Glomerular visceral epithelial cell (primary cell): ENCODE data around the gene SLC6A18.

Experiments
- DNase-seq: peaks from one replicate; pipeline ENCODE4 v3.0.0-alpha.2; 2016; ENCODE audit errors: extremely low spot score

The SLC6A18 gene

GRCh38 chr5:1202798-1203185, 22.4 kb upstream of the SLC6A18 start:
- DNase-seq = no peak

DNA sequence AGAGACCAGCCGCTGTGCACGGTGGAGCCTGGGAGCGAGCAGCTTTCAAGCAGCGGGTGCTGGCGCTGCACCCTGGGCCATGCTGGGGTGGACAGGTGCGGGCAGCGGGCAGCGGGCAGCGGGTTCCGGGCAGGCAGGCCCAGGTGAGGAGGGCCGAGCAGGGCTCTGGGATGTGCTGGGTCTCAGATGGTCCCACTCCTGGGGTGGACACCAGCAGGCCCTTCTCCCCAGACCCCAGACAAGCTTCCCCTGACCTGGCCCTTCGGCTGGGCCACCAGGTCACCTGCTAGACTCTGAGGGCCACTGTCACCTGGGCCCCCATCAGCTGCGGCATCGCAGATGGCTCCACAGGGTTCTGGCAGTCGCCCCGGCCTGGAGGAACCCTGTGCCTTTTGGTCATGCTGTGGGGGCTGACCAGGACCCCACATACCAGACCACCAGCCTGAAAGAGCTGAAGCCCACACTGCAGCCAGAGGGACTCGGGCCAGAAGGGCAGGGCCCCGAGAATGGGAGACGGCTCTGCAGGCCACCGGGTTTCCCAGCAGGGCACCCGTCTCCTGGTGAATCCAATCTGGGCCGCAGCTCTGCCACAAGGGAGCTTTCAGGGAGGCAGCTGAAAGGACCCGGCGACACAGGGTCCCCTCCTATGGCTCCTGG, 21.7 kb upstream of the SLC6A18 start:
- DNase-seq = no peak

DNA sequence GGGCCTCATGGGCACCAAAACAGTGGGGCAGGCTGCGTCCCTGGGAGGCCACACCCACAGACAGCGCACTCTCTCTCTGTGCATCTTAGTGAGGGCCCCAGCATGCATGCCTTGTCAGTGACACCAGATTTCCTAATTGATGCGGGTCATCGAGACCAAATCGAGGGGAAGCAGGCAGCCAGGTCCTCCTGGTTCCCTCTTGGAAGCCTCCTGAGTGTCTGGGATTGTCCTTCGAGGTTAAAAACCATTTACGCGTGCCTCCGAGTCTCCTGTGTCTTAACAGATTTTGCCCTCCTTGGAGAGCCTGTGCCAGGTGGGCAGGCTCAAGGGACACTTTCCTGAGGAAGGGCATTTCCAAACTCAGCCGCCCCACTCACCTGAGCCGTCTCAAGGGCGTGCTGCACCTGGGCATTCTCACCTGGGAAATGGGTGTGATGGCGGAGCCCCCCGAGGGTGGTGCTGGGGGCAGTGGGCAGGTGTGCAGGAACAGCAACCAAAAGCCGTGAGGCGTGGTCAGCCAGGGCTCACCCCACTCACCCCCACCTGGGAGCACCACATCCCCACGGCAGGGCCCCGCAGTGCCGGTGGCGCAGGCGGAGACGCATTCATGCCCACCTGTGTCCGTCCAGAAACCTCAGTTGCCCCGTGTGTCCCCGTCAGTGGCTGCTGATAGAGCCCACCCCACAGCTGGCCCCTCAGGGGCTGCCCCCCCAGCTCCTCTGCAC, 21.1 kb upstream of the SLC6A18 start:
- DNase-seq = no peak

DNA sequence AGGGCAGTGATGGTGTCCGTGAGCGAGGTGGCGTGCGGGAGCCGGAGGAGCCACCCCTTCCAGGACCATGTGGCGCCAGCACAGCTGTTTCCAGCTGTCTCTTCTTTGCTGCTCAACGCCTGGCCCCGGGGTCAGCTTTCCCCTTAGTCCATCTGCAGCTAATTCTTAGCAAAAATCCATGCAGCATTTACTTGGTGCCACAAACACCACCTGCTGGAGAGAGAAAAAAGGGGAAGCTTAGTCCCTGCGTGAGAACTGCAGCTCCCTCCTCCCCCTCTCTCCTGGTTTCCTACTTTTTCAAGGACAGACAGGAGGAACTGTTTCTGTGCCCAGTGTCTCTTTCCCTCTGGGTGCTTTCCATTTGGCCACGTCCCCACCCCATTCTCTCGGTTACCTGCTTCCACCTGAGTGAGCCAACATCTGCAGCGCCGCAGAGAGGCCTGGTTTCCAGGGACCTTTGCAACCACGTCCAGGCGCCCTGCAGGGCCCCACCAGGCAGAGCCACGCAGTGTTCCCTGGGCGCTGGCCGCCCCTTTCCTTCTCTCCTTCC, 20.4 kb upstream of the SLC6A18 start:
- peak; percentile 12 for DNase-seq

DNA sequence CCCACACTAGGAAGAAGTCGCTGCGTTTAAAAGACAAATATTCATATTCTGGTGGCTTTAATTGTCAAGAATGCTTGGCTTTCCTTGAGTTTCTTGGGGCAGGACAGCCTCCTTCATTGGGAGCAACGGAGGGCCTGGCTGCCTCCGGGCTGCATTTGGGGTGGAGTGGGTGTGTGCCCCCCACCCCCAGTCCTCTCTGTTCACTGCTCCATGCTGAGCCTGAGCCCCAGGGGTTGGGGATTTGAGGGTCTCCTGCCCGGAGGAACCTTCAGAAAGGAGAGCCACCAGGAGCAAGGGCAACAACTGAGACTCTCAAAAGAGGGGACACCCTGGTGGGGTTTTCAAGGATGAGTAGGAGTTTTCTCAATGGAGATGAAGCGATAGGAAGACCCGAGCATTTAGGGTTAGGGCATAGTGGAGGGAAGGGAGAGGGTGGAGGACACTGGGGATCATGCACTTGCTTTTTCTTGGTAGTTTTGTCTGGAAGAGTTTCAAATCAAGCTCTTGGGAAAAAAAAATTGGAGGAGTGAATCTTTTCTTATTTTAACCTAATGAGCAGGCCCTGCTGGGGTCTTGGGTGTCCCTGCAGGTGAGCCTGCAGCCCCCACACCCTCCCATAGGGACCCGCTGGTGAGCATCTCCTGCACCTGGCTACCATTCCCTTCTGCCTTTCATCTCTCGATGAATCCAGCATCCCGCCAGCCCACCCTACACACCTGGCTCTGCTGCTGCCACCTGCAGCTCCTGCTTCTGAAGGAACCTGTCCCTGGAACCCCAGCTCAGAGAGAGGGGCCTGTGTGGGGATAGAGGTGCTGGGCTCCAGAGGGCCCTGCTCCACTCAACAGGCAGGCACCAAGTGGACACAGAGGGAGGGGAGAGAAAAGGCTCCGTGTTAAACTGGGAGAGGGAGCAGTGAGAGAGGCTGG, 19.7 kb upstream of the SLC6A18 start:
- no peak for DNase-seq

- DNase-seq = no peak
These were observed 18.4 kb upstream of the SLC6A18 start for GRCh38 chr5:1206521-1207412.

GRCh38 chr5:1207555-1207954, 17.6 kb upstream of the SLC6A18 start:
- no peak for DNase-seq

DNA sequence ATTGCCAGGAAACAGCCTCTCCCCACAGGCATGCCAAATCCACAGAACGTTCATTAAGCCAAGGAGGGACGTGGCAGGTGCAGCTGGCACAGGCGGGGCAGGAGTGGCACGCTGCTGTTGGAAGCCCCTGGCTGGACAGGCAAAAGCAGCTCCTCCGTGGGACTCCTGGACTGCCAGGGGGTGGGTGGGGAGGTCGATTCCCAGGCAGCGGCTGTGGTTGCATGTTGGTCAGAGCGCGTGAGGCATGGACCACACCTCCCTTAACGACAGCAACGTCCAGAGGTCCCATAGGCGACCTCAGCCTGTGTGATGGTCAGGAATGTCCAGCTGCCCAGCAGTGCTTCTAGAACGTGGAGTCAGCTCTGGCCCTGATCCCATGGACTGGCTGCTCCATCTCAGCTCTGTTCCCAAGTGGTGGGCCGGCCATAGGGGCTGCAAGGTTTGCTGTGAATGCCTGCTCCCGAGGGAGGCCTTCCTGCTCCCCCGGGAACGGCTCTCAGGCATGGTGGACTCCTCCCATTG, 16.9 kb upstream of the SLC6A18 start:
- DNase-seq = no peak

GRCh38 chr5:1208743-1209488, 16.3 kb upstream of the SLC6A18 start:
- peak; percentile 48 for DNase-seq

DNA sequence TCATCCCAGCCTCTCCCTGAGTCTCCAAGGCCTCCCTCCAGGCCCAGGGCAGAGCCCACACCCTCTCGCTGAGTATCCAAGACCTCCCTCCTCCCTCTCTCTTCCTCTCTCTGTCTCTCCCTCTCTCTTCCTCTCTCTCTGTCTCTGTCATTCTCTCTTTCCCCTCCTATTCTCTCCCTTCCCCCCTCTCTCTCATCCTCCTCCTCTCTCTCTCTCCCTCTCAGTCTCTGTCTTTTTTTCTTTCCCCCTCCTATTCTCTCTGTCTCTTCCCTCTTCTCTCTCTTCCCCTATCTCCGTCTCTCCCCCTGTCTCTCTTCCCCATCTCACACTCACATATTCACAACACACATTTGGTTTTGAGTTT, 15.7 kb upstream of the SLC6A18 start:
- no peak for DNase-seq

DNA sequence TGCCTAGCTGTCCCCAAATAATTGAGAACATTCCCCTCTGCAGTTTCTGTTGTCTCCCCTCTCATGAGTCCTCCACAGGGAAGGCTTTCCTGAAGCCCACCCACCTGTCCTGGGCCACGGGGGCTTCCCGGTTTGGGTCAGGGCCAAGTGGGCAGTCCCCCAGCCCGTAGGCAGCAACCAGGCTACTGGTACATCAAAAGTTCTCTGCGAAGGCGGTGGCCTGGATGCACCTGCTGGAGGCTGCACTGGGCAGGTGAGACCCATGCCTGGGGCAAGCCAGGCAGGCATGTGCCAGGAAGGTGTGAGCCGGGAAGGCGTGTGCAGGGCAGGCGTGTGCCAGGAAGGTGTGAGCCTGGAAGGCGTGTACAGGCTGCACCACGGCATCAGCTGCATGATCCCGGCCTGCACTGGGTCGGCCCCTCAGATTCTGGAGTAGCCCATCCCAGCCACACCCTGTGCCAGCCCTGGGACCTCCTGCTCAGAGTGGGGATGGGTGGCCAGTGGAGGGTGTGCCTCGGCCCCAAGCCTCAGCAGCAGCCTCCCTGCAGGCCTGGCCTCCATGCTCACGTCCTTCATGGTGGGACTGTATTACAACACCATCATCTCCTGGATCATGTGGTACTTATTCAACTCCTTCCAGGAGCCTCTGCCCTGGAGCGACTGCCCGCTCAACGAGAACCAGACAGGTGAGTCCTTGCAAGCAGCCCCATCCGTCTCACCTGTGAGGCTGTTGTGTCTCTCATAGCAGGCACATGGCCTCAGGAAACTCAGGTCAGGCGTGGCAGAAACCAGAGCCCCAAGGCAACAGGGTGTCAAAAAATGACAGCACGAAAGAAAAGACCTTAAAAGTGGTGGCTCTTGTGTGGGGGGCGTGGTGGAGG, 15.0 kb upstream of the SLC6A18 start:
- no peak for DNase-seq

DNA sequence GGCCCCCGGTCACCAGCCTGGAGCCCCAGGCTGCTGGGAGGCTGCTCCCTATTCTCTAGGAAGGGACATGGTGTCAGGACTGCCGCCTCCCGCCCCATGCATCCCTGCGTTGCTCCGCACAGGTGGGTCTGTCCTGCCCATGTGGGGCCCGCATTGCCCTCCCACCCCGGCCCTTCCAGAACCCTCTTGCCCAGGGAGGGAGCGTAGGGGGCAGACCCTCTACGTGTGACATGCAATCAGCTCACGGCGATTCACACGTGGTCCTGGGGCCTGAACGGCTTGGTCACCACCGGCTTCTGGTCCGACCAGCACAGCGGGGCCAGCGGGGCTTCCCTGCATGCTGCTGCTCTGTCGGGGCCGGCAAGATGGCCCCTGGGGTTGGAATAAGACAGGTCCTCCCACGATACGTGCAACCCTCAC, 14.3 kb upstream of the SLC6A18 start:
- no peak for DNase-seq

DNA sequence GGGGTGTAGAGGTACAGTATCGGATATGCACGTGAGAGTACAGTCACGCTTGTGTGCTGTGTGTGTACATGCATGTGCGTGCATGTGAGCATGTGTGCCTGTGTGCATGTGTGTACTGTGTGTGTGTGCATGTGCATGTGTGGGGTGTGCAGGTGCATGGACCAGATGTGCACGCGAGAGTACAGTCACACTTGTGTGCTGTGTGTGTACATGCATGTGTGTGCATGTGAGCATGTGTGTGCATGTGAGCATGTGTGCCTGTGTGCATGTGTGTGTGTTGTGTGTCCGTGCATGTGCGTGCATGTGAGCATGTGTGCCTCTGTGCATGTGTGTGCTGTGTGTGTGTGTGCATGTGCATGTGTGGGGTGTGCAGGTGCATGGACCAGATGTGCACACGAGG, 13.5 kb upstream of the SLC6A18 start:
- DNase-seq = no peak

DNA sequence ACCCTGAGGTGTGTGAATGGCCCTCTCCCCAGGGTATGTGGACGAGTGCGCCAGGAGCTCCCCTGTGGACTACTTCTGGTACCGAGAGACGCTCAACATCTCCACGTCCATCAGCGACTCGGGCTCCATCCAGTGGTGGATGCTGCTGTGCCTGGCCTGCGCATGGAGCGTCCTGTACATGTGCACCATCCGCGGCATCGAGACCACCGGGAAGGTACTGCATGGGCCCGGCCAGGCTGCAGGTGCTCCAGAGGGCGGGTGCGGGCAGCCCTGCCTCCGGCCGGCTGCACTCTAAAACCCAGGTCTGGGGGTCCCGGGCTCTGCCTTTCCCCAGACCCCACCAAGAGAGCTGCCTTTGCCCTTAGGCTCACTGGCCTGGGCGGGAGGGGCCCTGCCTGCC, 12.9 kb upstream of the SLC6A18 start:
- no peak for DNase-seq

- DNase-seq = no peak
These were observed 12.3 kb upstream of the SLC6A18 start for GRCh38 chr5:1212881-1213280.

DNA sequence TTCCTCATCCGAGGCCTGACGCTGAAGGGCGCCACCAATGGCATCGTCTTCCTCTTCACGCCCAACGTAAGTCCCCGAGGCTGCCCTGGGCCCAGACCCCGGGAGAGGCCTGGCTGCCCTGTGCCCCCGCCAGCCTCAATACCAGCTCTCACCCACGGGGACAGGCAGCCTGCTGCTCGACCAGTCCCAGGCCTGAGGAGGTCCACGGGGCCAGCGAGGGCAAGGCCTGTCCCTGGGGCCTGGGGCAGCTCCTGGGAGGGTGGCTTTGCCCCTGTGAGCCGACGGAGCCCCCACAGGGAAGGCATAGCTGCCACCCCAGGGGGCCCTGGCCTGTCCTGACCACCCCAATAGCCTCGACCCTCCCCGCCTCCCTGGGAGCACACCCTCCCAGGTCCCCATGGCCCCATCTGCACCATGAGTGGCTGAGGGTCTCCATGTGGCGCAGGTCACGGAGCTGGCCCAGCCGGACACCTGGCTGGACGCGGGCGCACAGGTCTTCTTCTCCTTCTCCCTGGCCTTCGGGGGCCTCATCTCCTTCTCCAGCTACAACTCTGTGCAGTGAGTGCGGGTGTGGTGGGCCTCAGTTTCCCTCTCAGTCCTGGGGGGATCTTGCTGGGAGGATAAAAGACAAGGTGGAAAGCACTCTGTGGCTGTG, 11.5 kb upstream of the SLC6A18 start:
- no peak for DNase-seq

DNA sequence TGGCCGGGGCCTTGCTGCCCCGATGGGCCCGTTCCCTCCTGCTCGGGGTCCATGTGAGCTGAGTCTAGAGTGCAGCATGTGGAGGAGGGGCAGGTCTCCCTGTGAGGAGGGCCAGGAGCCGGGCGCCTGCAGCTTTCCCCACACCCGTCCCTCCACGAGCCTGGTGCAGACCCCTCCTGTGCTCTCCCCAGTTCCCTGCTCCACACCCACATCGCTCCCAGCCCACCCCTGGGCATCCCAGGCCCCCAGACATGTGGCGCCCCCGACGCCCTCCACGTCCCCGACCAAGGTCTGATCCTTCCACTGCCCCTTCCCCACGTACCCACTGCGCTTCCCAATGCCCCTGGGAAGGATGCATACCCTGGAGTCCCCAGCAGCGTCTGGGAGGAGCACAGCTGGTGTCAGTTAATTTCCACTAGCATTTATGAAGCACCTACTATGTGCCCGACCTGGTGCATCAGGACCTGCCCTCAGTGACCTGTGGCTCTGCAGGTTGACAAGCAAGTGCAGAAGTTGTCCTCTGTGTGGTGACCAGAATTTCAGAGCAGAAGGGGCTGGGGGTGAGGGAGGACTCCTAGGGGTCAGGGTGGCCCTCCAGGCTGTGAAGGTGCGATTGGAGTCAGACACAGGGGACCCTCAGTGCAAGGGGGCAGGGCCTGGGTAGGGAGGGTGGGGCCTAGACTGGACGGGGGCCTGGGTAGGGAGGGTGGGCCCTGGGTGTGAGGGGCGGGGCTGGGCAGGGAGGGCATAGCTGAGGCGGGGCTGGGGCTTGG, 10.8 kb upstream of the SLC6A18 start:
- DNase-seq = no peak

GRCh38 chr5:1214936-1215220, 10.3 kb upstream of the SLC6A18 start:
- no peak for DNase-seq
